Stomach (tissue), 9 donors: ENCODE measurements around the gene HAT1. TPM values are rescaled to one million over a fixed set of nuclear protein-coding genes. Genes with fewer than 3 reads are reported as not detected.

Experiments
- DNase-seq, 2 donors: peaks; one replicate each; pipeline versions ENCODE4 v3.0.0 to v3.0.0-alpha.2; 2013 to 2019
- H3K27ac ChIP-seq, 5 donors: fragments of 200-600 bp in 4 of 5; sonication (generic) in 4 of 5; one replicate each; pipeline ENCODE4 v1.5.1; 2013 to 2019; ENCODE audit warnings: mild to moderate bottlenecking in 1 of 5, moderate library complexity in 1 of 5
- H3K27me3 ChIP-seq, 3 donors: fragments of 200-600 bp; sonication (generic); one replicate each; pipeline ENCODE4 v1.5.1; 2017 to 2019; ENCODE audit warnings: mixed run types in 1 of 3
- H3K36me3 ChIP-seq, 4 donors: fragments of 200-600 bp; sonication (generic); 1 replicate in 3 of 4; 2 replicates in 1 of 4; pipeline ENCODE4 v1.5.1; 2016 to 2019
- H3K4me1 ChIP-seq, 4 donors: fragments of 200-600 bp; sonication (generic); one replicate each; pipeline ENCODE4 v1.5.1; 2016 to 2019
- H3K4me3 ChIP-seq, 4 donors: fragments of 200-600 bp; sonication (generic) in 3 of 4; one replicate each; pipeline ENCODE4 v1.5.1; 2016 to 2019; ENCODE audit warnings: mild to moderate bottlenecking in 1 of 4
- H3K9me3 ChIP-seq, 4 donors: fragments of 200-600 bp; sonication (generic); one replicate each; pipeline ENCODE4 v1.5.1; 2016 to 2019
- EP300 ChIP-seq: sonication (generic); formaldehyde crosslinking; IDR thresholded peaks from one replicate; pipeline ENCODE4 v1.6.1; 2017; ENCODE audit warnings: antibody characterized with exemption
- POLR2A ChIP-seq, 4 donors: fragments of 450-650 bp; IDR thresholded peaks; one replicate each; pipeline ENCODE4 v1.6.1; 2016; ENCODE audit warnings: antibody characterized with exemption in 4 of 4, control low read depth in 2 of 4, mild to moderate bottlenecking in 1 of 4, moderate library complexity in 1 of 4
- POLR2AphosphoS5 ChIP-seq, 3 donors: sonication (generic); formaldehyde crosslinking; IDR thresholded peaks; one replicate each; pipeline ENCODE4 v1.6.1; 2016; ENCODE audit warnings: antibody characterized with exemption in 3 of 3
- WGBS, 5 donors: extraction: QIAGEN DNeasy Blood & Tissue Kit in 3 of 5; methylation state at CpG; one replicate each; pipeline versions ENCODE4 v1.1.5 to v1.1.7; 2013 to 2018; 5-methylcytosine and 5-hydroxymethylcytosine counted together
- intact Hi-C: fragments of 100-400 bp; cut with DNase I; formaldehyde crosslinking; loops from one replicate; pipeline ENCODE4 v1.15.1; 2023; ENCODE audit warnings: low total_unique reads
- polyA plus RNA-seq, 3 donors: library from polyadenylated mRNA; stranded (reverse); fragments of 200-250 nt; gene quantifications; one replicate each; pipeline ENCODE4 v1.2.3, GENCODE V29; 2013
- total RNA-seq, 5 donors: library from RNA; depleted of rRNA; stranded (reverse); fragments of >200 nt; gene quantifications; one replicate each; pipeline versions ENCODE4 v1.1.0 to v1.2.3, GENCODE V29; 2014 to 2016
- TF ChIP-seq, protein P1 (sequence below), 7 experiments: fragments of 450-650 bp in 4 of 7; fragments of 200-600 bp in 3 of 7; sonication (generic) in 3 of 7; IDR thresholded peaks; one replicate each; pipeline ENCODE4 v1.5.1; 2016 to 2019; ENCODE audit warnings: antibody characterized with exemption in 7 of 7, control low read depth in 2 of 7, mild to moderate bottlenecking in 1 of 7
- donor health status: healthy with polysubstance abuse.
- donor health status: Bipolar disorder and iron deficiency.
- donor health status: healthy.

HAT1 gene
- total and polyA plus RNA-seq, 8 donors: 2.9 to 59.8 (median 26.6) TPM

DNA sequence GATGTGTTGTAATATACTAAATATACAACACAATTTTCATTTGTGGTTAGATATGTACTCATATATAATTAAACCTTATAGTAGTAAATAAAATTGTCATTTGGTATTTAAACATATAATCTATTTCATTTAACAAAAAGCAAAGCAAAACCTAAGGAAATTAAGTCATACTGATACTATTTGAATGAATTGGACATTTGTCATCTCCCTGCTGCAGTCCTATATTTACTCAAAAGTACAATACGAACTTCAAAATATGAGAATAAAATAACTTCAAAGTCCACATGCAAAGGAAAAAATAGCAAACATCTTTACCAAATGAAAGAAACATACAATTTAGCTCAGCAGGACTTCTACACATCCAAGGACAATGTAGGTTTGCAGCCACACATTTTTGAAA lies 11.8 kb upstream of the HAT1 start:
- intact Hi-C loops: no loop called here
- 28 to 59% (median 29%) methylated on average over 1 of the region's 1 CpG for WGBS, 5 donors
- Histone ChIP-seq H3K4me3 (no peak overlapping the region), H3K27ac (no peak overlapping the region), H3K9me3 (peaks cover 0 to 3% (median 0%) of the 10 kb centered on the region in 4 donors), H3K36me3 (no peaks in the 10 kb centered on the region), H3K4me1 (no peaks in the 10 kb centered on the region), H3K27me3 (no peaks in the 10 kb centered on the region)
- TF ChIP-seq POLR2A (IDR thresholded peaks at IDR 0.05) (no peak), EP300 (no peak), POLR2AphosphoS5 (IDR thresholded peaks at IDR 0.05) (no peak)
- TF ChIP-seq, protein P1, sequence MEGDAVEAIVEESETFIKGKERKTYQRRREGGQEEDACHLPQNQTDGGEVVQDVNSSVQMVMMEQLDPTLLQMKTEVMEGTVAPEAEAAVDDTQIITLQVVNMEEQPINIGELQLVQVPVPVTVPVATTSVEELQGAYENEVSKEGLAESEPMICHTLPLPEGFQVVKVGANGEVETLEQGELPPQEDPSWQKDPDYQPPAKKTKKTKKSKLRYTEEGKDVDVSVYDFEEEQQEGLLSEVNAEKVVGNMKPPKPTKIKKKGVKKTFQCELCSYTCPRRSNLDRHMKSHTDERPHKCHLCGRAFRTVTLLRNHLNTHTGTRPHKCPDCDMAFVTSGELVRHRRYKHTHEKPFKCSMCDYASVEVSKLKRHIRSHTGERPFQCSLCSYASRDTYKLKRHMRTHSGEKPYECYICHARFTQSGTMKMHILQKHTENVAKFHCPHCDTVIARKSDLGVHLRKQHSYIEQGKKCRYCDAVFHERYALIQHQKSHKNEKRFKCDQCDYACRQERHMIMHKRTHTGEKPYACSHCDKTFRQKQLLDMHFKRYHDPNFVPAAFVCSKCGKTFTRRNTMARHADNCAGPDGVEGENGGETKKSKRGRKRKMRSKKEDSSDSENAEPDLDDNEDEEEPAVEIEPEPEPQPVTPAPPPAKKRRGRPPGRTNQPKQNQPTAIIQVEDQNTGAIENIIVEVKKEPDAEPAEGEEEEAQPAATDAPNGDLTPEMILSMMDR (IDR thresholded peaks at IDR 0.05): no peak
- no peak for DNase-seq

DNA sequence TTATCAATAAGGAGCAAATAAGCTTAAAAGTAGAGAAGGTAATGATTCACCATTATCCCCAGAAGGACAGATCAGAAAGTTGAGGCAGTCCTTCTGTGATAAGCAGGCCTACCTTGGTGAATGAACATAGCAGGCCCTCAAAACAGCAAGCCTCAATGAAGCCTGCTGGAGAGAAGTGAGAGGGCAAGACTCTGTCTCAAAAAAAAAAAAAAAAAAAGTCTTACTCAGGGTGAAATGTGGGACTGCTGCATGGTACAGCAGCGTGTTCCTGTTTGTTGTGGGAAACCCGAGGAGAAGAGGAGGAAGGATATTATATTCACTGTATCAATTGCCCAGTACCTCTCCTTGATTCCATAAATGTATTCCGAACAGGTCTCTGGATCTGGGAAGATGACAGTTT lies 8.7 kb upstream of the HAT1 start:
- Histone ChIP-seq H3K9me3 (peaks cover 0 to 3% (median 0%) of the 10 kb centered on the region in 4 donors), H3K4me1 (no peaks in the 10 kb centered on the region), H3K4me3 (no peak overlapping the region), H3K27me3 (no peaks in the 10 kb centered on the region), H3K36me3 (no peaks in the 10 kb centered on the region), H3K27ac (no peak overlapping the region)
- 76 to 84% (median 80%) methylated on average over 3 of the region's 3 CpGs for WGBS, 5 donors
- intact Hi-C loops: no loop called here
- no peak for DNase-seq
- TF ChIP-seq, protein P1 (IDR thresholded peaks at IDR 0.05): no peak
- TF ChIP-seq POLR2A (IDR thresholded peaks at IDR 0.05) (no peak), EP300 (no peak), POLR2AphosphoS5 (IDR thresholded peaks at IDR 0.05) (no peak)

DNA sequence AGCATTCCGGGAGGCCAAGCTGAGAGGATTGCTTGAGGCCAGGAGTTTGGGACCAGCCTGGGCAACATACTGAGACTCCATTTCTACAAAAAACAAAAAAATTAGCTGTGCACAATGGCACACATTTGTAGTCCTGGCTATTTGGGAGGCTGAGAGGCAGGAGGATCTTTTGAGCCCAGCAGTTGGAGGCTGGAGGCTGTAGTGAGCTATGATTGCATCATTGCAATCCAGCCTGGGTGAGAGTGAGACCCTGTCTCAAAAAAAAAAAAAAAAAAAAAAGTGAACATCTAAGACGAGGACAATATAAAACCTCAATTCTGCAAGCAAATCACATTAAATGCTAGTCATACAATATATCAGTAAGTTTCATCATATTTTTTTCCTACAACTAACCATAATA lies 2.8 kb upstream of the HAT1 start:
- Histone ChIP-seq H3K4me1 (peaks cover 17 to 28% (median 22%) of the 10 kb centered on the region in 4 donors), H3K27me3 (no peaks in the 10 kb centered on the region), H3K9me3 (no peaks in the 10 kb centered on the region), H3K36me3 (no peaks in the 10 kb centered on the region), H3K27ac (no peak overlapping the region), H3K4me3 (no peak overlapping the region)
- WGBS, 5 donors: 86 to 95% (median 87%) methylated on average over 2 of the region's 2 CpGs
- DNase-seq: no peak
- intact Hi-C loops: no loop called here
- no peak for TF ChIP-seq EP300
- TF ChIP-seq POLR2A (IDR thresholded peaks at IDR 0.05): no peak
- TF ChIP-seq POLR2AphosphoS5 (IDR thresholded peaks at IDR 0.05): no peak
- TF ChIP-seq, protein P1 (IDR thresholded peaks at IDR 0.05): no peak

DNA sequence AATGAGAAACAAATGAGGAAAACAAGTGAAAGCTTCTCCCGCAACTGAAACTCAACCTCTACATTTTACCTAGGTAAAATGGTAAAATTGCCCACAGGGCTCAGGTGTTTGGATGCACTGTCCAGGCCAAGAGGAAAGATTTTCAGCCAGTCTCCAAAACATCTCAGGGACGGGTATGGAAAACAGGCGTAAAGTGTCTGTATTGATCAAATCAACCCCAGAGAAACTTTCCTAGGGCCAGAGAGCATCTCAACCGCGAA lies 361 bp upstream of the HAT1 start:
- DNase-seq: no peak
- intact Hi-C loops: no loop called here
- peaks cover 8 to 16% (median 10%) of the 10 kb centered on the region in 4 donors for H3K36me3 ChIP-seq
- no peaks in the 10 kb centered on the region for H3K27me3 ChIP-seq
- H3K4me1 ChIP-seq: peaks cover 20 to 50% (median 36%) of the 10 kb centered on the region in 4 donors
- H3K27ac ChIP-seq: peak overlapping the region; percentile 75 to 98 (median 96)
- H3K9me3 ChIP-seq: no peaks in the 10 kb centered on the region
- TF ChIP-seq EP300 (no peak), POLR2AphosphoS5 (IDR thresholded peaks at IDR 0.05) (no peak), POLR2A (IDR thresholded peaks at IDR 0.05) (no peak)
- TF ChIP-seq, protein P1 (IDR thresholded peaks at IDR 0.05): no peak
- H3K4me3 ChIP-seq: peak overlapping the region; percentile 76 to 83 (median 78)
- WGBS, 5 donors: 10 to 13% (median 11%) methylated on average over 5 of the region's 5 CpGs
